Heart right ventricle (tissue), 16 donors: ENCODE results near the gene CORO2A. TPM values are rescaled to one million over a fixed set of nuclear protein-coding genes. Genes with fewer than 3 reads are reported as not detected.

ENCODE experiments used
- ATAC-seq, 8 donors: fragments of 200-7000 bp; cut with Tn5 transposase; one replicate each; pipeline ENCODE4 v1.9.1; 2020; ENCODE audit warnings: mild to moderate bottlenecking in 8 of 8, moderate library complexity in 8 of 8, moderate number of reproducible peaks in 1 of 8
- DNase-seq, 2 donors: peaks; one replicate each; pipeline ENCODE4 v3.0.0-alpha.2; 2020
- H3K27ac ChIP-seq, 10 donors: fragments of 200-600 bp; sonication (generic) in 2 of 10; one replicate each; pipeline versions ENCODE4 v1.5.0 to v1.8.0; 2020 to 2022; ENCODE audit warnings: mild to moderate bottlenecking in 3 of 10
- H3K27me3 ChIP-seq, 7 donors: fragments of 200-600 bp; one replicate each; pipeline ENCODE4 v1.8.0; 2021 to 2022; ENCODE audit warnings: mild to moderate bottlenecking in 2 of 7
- H3K36me3 ChIP-seq, 9 donors: fragments of 200-600 bp; sonication (generic) in 1 of 9; one replicate each; pipeline versions ENCODE4 v1.5.0 to v1.8.0; 2020 to 2022; ENCODE audit warnings: mild to moderate bottlenecking in 2 of 9
- H3K4me1 ChIP-seq, 9 donors: fragments of 200-600 bp; sonication (generic) in 1 of 9; one replicate each; pipeline versions ENCODE4 v1.5.0 to v1.8.0; 2020 to 2022; ENCODE audit warnings: mild to moderate bottlenecking in 4 of 9
- H3K4me3 ChIP-seq, 10 donors: fragments of 200-600 bp; sonication (generic) in 2 of 10; one replicate each; pipeline versions ENCODE4 v1.5.0 to v1.8.0; 2020 to 2022; ENCODE audit warnings: mild to moderate bottlenecking in 7 of 10, moderate library complexity in 2 of 10
- H3K9me3 ChIP-seq, 11 donors: fragments of 200-600 bp in 10 of 11; sonication (generic) in 2 of 11; one replicate each; pipeline versions ENCODE4 v1.5.0 to v1.8.0; 2013 to 2022; ENCODE audit warnings: mild to moderate bottlenecking in 2 of 11, control low read depth in 1 of 11, moderate library complexity in 1 of 11
- WGBS, 2 donors: extraction: QIAGEN DNeasy Blood & Tissue Kit; methylation state at CpG; one replicate each; pipeline ENCODE4 v1.1.7; 2013; ENCODE audit warnings: inconsistent platforms in 1 of 2; 5-methylcytosine and 5-hydroxymethylcytosine counted together
- intact Hi-C, 10 donors: fragments of 100-400 bp; cut with DNase I; formaldehyde crosslinking; loops; one replicate each; pipeline versions ENCODE4 v1.11.1 to v1.14.2; 2022
- polyA plus RNA-seq, 2 donors: library from polyadenylated mRNA; stranded (reverse); fragments of 200-250 nt; gene quantifications; one replicate each; pipeline ENCODE4 v1.2.3, GENCODE V29; 2013
- total RNA-seq, 10 donors: library from RNA; stranded (reverse); fragmentation: NEBNext Ultra II Directional in 3 of 10; extraction: Animal tissue kit (Norgen Biotek cat#: 25700) in 3 of 10; gene quantifications; one replicate each; pipeline versions ENCODE4 v1.2.1 to v1.2.4, GENCODE V29; 2021 to 2023
- TF ChIP-seq, protein P1 (sequence below), 9 donors: fragments of 200-600 bp; sonication (generic) in 2 of 9; IDR thresholded peaks; one replicate each; pipeline versions ENCODE4 v1.5.0 to v1.8.0; 2021 to 2022; ENCODE audit warnings: antibody characterized with exemption in 9 of 9, mild to moderate bottlenecking in 5 of 9, moderate library complexity in 1 of 9
- donor health status: Arrhythmogenic right ventricular cardiomyopathy.
- donor health status: ischemic (EF 13 %, LVEDD 7.1; RV severe dilation, severe dysfunction).
- donor health status: healthy with polysubstance abuse.
- donor health status: DM: no; HTN: yes; CAD: no.
- donor health status: DM: no; HTN: no; CAD: no.
- donor health status: ischemic (EF 25% LVEDD 6.9; RV normal size, moderate dysfunction).
- donor health status: ischemic (EF 25% LVEDD 5.7; RV mildly dilated, moderate dysfunction).
- donor health status: healthy.
- donor health status: DM: yes; HTN: yes; CAD: no.
- donor health status: Ischemic cardiomyopathy.
- donor health status: ischemic (EF 35%, LVEDD 5.7; RV mildly dilated, moderate dysfunction).
- donor health status: nonischemic (EF 11% LVEDD 7.7; RV severe dilation, severe dysfunction).
- donor health status: DM: yes; HTN: yes; CAD: no.
- donor health status: PGD.
- donor health status: ischemic (EF 29% LVEDD 5.4; RV normal size, mild dysfunction).
- donor health status: nonischemic (EF 23%, LVEDD 6.1; RV moderate dilation, normal function).

Gene CORO2A
- total and polyA plus RNA-seq, 12 donors = 0.06 to 0.90 (median 0.23) TPM

DNA sequence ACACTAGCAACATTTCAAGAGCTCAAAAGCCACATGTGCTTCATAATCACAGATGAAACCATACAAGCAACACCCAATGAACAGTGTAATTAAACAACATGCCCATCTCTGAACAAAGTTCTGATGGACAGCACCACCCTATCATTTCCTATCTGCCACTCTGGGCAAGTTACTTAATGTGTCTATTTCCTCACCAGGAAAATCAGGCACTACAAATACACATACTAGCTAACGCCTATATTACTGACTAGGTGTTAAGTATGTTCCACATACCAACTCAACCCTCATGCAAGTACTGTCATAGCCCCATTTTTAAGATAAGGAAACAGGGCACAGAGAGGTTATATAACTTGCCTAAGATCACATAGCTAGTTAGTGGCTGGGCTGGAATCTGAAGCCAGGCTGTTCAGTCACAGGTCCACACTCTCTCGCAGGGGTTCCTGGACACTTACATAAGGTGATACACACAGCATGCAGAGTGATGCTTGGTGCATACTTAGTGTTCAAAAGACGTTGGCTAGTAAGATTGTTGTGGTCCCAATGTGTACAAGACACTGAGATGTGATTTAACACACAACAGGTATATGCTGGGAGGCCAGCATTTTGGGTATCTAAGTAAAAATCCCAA lies 24.2 kb downstream of the CORO2A start:
- peak overlapping the region in 1 of 10 donors; percentile 28 for H3K27ac ChIP-seq

DNA sequence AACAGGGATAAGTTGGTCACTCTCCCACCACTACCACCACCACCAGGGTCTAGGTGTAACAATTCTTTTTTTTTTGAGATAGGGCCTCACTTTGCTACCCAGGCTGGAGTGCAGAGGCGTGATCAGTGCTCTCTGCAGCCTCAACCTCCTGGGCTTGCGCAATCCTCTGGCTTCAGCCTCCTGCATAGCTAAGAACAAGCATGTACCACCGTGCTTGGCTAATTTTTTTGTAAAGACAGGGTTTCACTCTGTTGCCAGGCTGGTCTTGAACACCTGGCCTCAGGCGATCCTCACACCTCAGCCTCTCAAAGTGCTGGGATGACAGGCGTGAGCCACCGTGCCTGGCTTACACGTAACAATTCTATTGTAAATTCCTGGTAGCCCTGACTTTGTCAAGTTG lies 27.5 kb downstream of the CORO2A start:
- DNase-seq (no peak), ATAC-seq (no peak)
- 83 to 88% methylated on average over 7 of the region's 7 CpGs for WGBS, 2 donors
- no peaks in the 10 kb centered on the region for H3K27me3 ChIP-seq
- H3K4me3 ChIP-seq = no peak overlapping the region
- no peak overlapping the region for H3K27ac ChIP-seq
- H3K9me3 ChIP-seq = no peaks in the 10 kb centered on the region
- intact Hi-C loops = no loop called here
- peaks cover 0 to 12% (median 0%) of the 10 kb centered on the region in 9 donors for H3K4me1 ChIP-seq
- no peaks in the 10 kb centered on the region for H3K36me3 ChIP-seq
- TF ChIP-seq, protein P1, sequence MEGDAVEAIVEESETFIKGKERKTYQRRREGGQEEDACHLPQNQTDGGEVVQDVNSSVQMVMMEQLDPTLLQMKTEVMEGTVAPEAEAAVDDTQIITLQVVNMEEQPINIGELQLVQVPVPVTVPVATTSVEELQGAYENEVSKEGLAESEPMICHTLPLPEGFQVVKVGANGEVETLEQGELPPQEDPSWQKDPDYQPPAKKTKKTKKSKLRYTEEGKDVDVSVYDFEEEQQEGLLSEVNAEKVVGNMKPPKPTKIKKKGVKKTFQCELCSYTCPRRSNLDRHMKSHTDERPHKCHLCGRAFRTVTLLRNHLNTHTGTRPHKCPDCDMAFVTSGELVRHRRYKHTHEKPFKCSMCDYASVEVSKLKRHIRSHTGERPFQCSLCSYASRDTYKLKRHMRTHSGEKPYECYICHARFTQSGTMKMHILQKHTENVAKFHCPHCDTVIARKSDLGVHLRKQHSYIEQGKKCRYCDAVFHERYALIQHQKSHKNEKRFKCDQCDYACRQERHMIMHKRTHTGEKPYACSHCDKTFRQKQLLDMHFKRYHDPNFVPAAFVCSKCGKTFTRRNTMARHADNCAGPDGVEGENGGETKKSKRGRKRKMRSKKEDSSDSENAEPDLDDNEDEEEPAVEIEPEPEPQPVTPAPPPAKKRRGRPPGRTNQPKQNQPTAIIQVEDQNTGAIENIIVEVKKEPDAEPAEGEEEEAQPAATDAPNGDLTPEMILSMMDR (IDR thresholded peaks at IDR 0.05) = no peak

More for the DNA sequence above, 24.2 kb downstream of the CORO2A start:
- Histone ChIP-seq H3K4me3 (no peak overlapping the region), H3K4me1 (peaks cover 0 to 12% (median 0%) of the 10 kb centered on the region in 9 donors), H3K36me3 (no peaks in the 10 kb centered on the region), H3K27me3 (peaks cover 0 to 11% (median 3%) of the 10 kb centered on the region in 7 donors), H3K9me3 (no peaks in the 10 kb centered on the region)
- WGBS, 2 donors = 82 to 87% methylated on average over 3 of the region's 3 CpGs
- DNase-seq (no peak), ATAC-seq (no peak)
- intact Hi-C loops = no loop called here
- TF ChIP-seq, protein P1 (IDR thresholded peaks at IDR 0.05) = no peak

DNA sequence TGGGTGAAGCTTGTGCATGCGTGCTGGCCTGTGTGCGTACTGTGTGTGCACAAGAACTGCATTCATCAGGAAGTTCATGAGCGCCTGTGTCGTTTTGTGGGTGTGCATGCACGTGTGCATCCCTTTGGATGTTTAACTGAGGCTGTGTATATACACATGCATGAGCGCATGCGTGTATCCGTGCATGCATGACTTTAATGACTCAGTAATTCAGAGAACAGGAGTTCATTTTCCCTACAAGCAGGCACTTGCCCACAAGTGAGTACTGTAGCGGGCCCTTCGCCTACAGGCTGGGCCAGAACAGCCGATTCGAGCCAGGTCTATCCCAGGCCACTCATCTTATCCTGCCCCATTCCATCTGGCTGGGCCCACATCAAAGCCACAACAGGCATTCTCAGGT lies 29.8 kb downstream of the CORO2A start:
- no peaks in the 10 kb centered on the region for H3K27me3 ChIP-seq
- ATAC-seq = no peak

DNA sequence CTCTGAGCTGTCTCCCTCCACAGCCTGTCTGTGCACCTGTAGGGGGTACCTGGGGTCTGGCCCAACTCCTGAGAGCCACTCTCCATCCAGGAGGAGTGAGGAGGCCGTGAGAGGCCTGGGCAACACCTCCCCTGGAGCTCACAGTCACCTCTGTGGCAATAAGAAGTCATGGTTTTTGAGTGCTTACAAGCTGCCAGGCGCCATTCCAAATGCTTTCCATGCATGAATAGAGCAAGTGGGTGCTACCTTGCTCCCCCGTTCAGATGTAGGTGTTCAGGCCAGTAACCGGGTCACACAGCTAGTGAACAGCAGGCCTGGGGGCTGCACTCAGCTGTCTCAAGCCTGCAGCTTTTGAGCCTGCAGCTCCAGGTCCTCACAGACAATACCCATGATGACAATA lies 30.6 kb downstream of the CORO2A start:
- H3K4me3 ChIP-seq = no peak overlapping the region
- WGBS, 2 donors = 81 to 90% methylated on average over 4 of the region's 4 CpGs
- H3K27ac ChIP-seq = no peak overlapping the region
- no peak for ATAC-seq
- TF ChIP-seq, protein P1 (IDR thresholded peaks at IDR 0.05) = no peak
- no peak for DNase-seq
- no peaks in the 10 kb centered on the region for H3K4me1 ChIP-seq
- no peaks in the 10 kb centered on the region for H3K9me3 ChIP-seq
- no peaks in the 10 kb centered on the region for H3K27me3 ChIP-seq
- intact Hi-C loops = no loop called here
- H3K36me3 ChIP-seq = no peaks in the 10 kb centered on the region

More for the DNA sequence above, 29.8 kb downstream of the CORO2A start:
- Histone ChIP-seq H3K27ac (no peak overlapping the region), H3K4me1 (no peaks in the 10 kb centered on the region), H3K36me3 (no peaks in the 10 kb centered on the region), H3K4me3 (no peak overlapping the region), H3K9me3 (no peaks in the 10 kb centered on the region)
- TF ChIP-seq, protein P1 (IDR thresholded peaks at IDR 0.05) = no peak
- DNase-seq = no peak
- intact Hi-C loops = no loop called here
- 96 to 97% methylated on average over 12 of the region's 12 CpGs for WGBS, 2 donors
